Activated gamma-delta T cell treated with Interleukin-2 at 50 U/mL for 16 hours (primary cell): ENCODE results near the gene SMARCAL1.

Source experiments
- DNase-seq: peaks from one replicate; pipeline ENCODE4 v3.0.0-alpha.2; 2020

Gene SMARCAL1

DNA sequence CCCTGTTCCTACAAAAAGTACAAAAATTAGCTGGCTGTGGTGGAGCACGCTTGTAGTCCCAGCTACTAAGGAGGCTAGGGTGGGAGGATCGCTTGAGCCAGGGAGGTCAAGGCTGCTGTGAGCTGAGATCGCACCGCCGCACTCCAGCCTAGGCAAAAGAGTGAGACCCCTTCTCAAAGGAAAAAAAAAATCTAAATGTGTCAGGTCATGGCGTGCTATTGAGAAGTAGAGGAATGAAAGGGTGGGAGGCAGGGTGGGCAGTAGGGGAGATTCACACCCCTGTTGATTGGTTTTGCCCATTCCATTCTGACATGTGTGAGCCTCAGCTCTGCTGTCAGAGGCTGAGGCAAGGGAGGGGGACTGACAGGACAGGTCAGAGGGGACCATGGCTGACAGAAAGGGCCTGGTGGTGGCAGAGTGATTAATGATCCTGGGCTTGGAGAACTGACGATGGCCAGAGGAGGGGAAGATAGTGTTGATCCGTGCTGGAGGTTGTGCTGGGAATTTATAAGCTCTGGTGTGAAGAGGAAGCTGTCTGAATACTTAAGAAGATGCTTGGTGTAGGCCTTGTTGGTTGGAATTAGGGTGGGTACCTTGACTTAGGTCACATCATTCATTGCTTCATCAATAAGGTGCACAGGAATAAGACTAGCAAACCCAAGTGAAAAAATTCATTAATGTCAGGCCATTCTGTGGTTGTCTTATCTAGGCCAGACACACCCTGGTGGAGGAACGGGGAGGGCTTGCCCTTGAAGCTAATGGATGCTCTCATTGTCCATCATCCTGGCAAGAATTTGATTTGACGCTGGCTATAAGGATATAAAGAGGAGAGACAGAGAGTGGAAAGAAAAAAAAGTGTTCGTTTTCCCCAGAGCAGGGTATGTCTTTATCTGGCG lies 19.1 kb upstream of the SMARCAL1 start:
- no peak for DNase-seq

DNA sequence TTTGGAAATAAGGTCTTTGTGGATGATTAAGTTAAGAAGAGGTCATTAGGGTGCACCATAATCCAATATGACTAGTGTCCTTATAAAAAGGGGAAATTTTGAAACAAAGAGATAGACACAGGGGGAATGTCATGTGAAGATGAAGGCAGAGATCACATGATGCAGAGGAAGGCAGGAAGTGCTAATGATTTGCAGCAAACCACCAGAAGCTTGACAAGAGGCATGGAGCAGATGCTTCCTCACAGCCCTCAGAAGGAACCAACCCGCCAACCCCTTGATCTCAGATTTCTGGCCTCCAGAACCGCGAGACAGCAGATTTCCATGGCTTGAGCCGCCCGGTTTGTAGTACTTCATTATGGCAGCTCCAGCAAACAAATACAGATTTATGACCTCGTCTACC lies 17.4 kb upstream of the SMARCAL1 start:
- DNase-seq: no peak

DNA sequence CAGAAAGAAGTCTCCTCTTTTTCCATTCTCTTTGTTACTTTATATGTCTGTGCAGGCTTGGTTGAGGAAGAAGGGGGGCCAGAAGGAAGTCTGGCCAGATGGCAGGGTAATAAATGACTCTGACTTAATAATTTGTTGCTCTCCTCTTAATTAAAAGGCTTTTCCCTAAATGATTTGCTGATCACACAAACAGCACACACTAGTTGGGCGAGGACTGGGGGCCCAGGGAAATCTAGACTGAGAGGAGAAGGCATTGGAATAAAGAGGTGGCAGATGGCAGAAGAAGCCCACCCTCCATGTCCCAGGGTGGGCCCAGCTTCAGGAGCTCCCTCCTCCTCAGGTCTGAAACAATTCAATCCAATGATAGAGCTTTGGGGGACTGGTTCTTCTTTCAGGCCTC lies 12.7 kb upstream of the SMARCAL1 start:
- no peak for DNase-seq

DNA sequence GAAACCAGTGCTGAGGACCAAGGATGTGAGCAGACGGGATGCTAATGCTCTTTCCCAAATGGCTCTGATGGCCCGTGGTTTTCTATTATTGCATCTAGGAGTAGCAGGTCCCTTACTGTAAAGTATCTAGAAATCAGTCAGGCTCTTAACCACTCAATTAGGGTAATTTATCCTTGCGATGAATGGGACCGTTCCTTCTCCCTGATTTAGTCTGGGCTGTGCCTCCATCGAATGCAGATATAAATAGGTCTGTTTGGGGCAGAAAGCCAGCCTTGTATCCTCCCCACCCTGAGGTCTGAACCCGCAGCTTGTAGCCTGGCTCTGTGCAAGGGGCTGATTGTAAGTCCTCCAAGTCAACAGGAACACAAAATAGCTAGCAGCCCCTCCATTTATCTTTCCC lies 9.5 kb upstream of the SMARCAL1 start:
- DNase-seq: no peak

DNA sequence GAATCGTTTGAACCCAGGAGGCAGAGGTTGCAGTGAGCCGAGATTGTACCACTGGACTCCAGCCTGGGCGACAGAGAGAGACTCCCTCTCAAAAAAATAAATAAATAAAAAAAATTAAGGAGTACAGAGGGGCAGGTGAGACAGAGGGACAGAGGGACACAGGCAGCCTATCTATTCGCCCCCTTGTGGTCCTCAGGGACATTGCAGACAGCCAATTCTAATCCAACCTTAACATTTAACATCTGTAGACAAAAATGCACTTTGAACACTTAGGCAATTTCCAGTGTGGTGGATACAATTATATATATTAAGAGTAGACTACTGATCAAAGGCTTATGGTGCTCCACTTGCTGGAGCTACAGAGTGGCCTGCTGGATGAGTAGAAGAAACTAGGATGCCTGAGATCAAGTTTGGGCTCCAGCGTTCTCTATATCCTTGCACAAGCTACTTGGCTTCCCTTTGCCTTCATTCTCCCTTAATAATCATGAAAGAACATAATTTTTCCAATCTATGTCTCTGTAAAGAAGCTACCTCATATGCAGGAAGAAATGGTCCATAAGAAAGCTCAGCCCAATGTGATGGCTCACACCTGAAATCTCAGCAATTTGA lies 8.2 kb upstream of the SMARCAL1 start:
- peak; percentile 45 for DNase-seq

DNA sequence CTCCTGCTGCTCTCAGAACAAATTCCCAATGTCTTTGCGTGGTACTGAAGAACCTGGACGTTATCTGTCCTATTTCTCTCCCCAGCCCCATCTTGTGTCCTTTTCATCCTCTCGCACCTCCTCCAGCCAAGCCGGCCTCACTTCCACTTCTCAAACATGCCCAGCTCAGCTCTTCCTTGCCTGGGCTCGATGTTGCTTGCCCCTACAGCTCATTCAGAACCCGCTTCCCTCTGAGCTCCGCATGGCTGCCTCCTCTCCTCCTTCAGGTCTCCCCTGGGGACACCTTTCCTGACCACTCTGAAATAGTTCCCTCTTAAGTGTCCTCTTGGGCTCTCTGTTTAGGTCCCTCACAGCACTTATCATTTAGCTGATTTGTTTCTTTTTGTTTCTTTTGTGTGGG lies 6.7 kb upstream of the SMARCAL1 start:
- DNase-seq: no peak

DNA sequence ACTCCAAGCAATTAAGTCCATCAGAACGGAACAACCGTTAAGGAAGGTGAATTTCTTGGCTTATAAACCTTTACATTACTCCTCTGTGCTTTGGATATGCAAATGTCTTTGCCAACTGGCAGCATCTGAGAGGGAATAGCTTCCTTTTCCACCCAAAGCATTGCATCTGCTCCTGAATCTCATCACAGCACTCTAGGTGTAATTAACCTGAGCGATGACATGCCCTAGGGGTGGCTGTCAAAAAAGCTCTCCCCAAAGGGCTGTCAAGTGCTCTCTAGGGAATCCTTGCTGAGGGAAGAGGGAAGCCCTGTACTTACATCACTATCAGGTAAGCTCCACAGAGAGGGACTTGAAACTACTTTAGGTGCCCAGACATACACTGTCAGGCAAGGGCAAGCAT lies 5.5 kb upstream of the SMARCAL1 start:
- no peak for DNase-seq

DNA sequence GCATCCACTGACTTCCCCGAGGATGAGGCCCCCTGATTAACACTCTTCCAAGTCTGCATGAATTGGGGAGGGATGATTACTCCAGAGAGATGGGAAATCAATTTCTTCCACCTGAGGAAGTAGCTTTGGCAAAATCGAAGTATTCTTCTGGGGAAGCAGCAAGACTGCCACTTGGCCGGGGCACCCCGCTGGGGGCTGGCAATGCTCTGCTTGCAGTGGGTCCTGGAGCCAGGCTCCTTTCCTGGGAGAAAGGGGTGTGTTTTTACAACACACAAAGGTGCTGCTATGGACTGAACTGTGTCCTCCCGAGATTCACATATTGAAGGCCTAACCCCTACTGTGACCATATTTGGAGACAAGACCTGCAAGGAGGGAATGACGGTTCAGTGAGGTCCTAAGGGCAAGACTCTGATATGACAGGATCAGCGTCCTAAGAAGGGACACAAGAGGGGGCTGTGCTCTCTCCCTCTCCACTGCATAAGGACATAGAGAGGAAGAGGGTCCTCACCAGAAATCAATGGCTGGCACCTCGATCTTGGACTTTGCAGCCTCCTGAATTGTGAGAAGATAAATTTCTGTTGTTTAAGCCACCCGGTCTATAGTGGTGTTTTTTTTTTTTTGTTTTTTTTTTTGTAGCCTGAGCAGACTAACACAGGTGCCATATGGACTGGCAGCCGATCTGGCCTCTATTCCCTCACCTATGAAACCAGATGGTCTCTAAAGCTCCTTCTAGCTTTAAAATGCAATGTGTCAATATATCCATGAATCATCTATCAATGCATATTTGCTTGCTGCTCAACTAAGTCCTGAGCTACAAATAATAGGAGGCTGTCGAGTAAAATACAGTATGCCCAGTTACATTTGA lies 3.6 kb upstream of the SMARCAL1 start:
- no peak for DNase-seq

DNA sequence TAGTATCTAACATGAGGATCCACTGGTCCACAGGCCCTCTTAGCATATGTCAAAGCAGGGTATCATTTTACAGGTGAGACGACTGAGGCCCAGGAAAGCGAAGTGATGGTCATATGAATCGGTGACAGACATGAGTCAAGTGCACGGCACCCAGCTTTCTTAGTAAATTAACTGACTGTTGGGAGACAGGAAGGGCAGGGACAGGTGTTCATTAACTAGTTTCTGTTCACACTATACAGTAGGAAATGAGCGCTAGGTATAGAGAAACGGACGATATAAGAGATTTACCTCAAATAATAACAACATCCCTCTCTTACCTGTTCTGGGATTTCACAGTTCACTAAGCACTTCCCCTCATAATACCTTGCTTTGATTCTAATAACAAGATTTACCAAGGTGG lies 1.7 kb upstream of the SMARCAL1 start:
- no peak for DNase-seq

DNA sequence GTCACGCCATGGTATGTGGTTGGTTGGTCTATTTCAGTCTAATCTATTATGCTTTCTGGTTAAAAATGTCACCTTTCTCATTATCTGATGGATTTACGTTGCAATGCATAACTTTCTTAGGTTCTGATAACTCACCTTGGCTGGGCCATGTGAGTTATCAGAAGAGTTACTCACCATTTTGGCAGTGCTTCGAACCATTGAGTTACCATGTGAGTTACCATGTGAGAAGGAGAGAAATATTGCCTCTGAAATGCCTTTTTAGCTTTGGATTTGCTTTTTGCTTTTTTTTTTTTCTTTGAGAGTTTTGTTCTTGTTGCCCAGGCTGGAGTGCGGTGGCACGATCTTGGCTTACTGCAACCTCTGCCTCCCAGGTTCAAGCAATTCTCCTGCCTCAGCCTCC lies 1.6 kb downstream of the SMARCAL1 start:
- no peak for DNase-seq

DNA sequence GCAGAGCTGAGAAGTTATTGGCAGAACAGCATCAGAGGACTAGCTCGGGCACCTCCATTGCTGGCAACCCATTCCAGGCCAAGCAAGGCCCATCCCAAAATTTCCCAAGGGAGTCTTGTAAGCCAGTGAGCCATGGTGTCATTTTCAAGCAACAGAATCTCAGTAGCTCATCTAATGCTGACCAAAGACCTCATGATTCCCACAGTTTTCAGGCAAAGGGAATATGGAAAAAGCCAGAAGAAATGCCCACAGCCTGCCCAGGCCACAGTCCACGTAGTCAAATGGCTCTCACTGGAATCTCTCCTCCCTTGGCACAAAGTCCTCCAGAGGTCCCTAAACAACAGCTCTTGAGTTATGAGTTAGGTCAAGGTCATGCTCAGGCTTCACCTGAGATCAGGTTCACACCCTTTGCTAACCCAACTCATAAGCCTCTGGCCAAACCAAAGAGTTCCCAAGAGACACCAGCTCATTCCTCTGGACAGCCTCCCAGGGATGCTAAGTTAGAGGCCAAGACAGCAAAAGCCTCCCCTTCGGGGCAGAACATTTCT lies 2.6 kb downstream of the SMARCAL1 start:
- DNase-seq: no peak

DNA sequence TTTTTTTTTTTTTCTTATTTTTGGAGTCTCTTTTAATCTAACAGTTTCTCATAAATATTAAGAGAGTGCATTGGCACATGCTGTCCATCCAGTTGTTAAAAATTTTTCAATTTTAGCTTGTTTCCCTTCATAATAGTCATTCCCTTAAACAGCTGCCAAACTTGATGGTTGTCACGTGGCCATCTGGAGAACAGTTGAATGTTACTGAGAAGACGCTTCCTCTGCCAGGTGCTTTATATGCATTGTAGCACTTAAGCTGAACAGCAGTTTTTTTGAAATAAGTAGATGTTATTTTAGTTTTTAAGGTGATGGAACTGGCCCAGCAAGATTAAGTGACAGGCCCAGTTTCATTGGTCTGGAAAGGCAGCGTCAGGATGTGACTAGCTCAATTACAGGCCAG lies 3.3 kb downstream of the SMARCAL1 start:
- no peak for DNase-seq

DNA sequence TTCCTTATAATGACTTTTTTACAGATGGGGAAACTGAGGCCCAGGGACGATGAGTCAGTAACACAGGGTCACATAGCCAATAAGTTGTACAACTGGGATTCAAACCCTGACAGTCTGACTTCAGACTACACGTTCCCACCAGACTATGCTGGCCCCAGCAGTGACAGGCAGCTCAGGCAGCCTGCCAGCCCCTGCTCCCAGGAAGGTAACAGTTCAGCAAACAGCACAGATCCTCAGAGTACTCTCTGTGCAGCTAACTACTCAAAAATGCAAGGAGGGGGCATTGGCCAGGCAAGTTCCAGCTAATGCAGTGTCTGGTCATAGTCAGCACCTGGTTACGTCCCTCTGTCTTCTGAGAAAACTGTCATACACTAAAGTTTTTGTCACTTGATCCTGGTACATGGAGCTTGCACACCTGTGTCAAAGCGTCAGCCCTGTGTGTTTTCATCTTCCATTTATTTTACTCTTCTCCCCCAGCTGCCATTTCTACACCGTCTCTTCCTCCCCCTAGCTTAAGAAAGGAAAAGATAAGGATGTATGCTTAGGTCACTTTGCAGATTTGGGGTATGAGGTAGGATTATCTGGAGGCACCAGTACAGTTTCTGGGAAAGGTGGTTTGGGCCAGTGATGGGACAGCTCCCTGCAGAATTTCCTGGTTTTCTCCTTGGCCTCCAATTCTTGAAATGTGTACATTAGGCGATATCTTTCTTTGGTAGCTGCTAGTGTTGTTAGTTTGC lies 4.5 kb downstream of the SMARCAL1 start:
- DNase-seq: no peak

DNA sequence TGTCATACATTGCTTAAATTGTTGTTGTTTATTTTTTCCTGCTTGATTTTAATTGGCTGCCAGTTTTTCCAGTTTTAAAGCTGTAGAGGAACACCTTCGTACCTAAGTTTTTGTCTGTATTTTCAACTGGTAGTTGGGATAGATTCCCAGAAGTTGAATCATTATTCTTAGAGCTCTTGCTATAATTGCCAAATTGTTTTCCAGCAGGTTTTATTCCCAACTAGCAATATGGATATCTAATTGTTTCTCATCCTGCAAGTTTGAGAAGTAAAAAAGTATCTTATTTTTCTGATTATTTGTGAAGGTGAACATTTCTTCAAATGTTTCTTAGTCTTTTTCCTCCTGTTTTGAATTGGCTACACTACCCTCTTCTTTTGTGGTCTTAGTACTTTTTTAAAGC lies 6.7 kb downstream of the SMARCAL1 start:
- no peak for DNase-seq

DNA sequence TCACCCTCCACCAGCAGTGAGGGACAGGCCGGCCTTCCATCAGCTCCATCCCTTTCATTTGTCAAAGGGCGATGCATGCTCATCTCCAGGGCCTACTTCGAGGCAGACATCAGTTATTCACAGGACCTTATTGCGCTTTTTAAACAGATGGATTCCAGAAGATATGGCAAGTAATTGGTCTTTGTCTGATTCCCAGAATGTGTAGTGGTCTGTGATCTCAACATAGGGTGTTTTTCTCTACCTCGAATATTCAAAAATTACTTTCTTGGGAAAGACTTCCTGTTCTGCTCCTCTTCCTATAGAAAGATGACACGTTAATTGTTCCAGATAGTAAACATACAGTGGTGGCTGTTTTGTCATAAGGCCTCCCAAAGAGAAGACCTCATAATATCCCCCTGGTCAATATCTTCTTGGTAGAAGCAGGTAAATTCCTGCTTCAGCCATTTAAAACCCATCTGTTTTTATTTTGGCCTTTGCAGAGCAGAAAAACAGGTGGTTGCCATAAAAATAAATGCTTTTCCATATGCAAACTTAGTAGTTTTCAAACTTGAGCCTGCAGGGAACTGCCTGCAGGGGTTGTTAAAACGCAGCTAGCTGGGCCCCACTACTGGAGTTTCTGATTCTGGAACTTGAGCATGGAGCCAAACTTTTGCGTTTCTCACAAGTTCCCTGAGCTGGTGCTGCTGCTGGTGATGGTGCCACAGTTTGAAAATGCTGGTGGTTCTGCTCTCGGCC lies 8.2 kb downstream of the SMARCAL1 start:
- no peak for DNase-seq

DNA sequence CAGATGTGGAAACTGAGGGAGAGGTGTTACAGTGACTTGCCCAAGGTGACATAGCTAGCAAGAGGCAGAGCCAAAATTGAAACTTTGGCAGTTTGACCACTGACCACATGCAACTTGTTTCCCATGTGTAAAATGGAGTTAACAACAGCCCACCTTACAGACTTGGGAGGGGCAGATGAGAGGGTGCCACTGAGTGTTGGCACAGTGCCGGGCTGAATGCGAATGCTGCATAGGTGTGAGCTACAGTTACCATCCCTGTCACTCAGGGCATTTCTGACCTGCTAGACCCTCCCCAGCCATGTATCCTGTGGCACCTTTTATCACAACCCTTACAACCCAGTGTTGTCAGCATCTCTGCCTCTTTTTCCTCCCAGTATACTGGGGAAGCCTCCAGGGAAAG lies 10.8 kb downstream of the SMARCAL1 start:
- no peak for DNase-seq

DNA sequence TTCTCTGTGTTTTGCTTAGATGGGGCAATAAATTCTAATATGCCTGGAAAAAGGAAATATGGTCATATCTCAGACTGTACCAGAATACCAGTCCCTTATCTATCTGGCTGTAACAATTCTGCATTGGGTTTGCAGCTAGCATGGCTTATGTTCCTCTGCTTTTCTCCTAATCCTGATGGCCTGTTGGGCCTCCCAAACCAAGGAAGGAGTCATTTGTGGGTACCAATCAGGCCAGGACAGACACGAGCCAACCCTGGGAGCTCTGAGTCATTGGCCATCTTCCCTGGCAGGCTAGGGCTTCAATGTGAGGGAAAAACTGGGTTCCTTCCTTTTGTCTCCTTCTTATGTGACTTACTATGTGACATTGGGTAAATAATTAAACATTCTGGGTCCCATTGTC lies 12.0 kb downstream of the SMARCAL1 start:
- DNase-seq: no peak

DNA sequence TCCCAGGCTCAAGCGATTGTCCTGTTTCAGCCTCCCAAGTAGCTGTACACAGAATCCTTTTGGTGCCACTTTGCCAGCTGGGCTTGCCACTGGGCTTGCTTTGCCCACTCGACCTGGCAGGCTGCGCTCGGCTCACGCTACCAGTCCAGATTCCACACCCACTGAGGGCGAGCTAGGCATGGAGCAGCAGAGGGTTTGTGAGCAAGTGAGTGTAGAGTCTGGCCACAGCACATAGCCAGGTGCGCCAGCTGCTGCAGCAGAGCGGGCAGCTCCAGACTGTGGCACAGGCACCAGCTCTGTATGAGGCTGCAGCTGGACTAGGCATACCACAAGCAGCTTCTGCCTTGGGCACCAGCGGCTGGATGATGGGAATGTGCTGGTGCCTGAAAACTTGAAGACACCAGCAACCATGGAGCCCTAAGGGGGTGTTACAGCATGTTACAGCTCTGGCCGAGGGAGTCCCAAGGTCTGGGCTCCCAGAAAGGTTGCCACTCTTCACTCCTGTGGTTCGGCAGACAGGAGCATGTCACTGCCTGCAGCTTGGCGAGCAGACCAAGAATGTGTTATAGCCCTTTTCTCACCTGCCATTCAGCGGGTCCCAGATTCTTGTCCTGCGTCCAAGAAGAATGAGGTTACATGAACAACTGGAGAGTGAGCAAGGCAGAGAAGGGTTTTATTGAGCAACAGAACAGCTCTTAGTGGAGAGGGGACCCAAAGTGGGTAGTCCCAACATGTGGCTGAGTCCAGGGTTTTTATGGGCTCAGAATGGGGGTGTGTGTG lies 12.9 kb downstream of the SMARCAL1 start:
- no peak for DNase-seq

DNA sequence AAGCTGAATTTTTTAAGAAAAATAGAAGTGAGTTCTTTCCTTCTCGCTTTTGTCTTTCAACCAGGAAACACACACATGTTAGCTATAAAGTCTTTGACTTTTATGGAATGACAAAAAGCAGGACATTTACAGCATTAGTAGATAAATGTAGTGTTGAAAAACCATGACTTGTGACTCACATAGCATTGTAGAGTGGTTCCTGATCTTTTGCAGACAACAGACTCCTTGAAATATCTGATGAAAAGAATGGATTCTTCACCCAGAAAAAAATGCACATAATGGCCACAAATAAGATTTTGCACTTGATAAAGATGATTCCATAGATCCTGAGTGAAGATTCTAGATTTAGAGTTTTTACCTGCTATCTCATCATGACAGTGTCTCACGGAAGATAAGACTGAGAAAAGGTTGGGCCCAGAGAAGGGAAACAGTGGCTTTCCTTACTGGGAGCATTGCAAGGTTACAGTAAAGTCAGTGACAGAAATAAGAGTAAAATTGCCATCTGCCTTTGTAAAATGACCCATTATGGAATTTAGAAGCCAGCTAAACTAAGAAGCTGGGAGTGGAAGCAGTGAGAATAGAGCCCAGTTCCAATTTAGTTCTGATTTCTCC lies 14.0 kb downstream of the SMARCAL1 start:
- no peak for DNase-seq

DNA sequence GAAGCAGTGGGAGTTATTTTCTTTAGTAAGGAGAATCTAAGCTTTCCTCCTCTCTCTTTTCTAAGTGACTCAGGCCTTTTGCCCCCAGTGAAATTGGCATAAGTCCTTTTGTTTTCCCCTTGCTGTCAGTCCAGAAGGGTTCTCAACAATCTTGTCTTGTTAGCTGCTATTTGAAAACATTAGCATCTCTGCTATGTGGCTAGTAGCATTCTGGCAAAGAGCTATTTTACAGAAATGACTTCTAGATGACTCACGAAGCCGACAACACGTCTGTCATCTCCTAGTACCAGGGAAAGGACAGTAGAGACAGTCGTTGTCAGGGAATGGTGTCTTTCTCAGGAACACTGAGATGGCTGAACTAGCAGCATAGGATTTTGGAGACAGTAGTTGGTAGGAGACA lies 14.7 kb downstream of the SMARCAL1 start:
- no peak for DNase-seq
